A549 (cell line): ENCODE results near the gene SLC2A6.

Experiments used
- CBX8 ChIP-seq: fragments of 200-600 bp; sonication (generic); IDR thresholded peaks from 2 replicates; pipeline ENCODE4 v1.6.1; 2016
- CHD4 ChIP-seq: fragments of 200-600 bp; sonication (generic); IDR thresholded peaks from 2 replicates; pipeline ENCODE4 v1.6.1; 2016; ENCODE audit warnings: antibody characterized with exemption, mild to moderate bottlenecking, borderline replicate concordance
- SMC3 ChIP-seq: fragments of >200 bp; sonication (Bioruptor Twin); formaldehyde crosslinking; IDR thresholded peaks from 3 replicates; pipeline ENCODE4 v1.6.1; 2018; ENCODE audit warnings: inconsistent platforms
- TP53 ChIP-seq: fragments of 250-450 bp; sonication (Bioruptor Pico); IDR thresholded peaks from 2 replicates; pipeline ENCODE4 v1.5.0; 2021; ENCODE audit warnings: mild to moderate bottlenecking, moderate library complexity

DNA sequence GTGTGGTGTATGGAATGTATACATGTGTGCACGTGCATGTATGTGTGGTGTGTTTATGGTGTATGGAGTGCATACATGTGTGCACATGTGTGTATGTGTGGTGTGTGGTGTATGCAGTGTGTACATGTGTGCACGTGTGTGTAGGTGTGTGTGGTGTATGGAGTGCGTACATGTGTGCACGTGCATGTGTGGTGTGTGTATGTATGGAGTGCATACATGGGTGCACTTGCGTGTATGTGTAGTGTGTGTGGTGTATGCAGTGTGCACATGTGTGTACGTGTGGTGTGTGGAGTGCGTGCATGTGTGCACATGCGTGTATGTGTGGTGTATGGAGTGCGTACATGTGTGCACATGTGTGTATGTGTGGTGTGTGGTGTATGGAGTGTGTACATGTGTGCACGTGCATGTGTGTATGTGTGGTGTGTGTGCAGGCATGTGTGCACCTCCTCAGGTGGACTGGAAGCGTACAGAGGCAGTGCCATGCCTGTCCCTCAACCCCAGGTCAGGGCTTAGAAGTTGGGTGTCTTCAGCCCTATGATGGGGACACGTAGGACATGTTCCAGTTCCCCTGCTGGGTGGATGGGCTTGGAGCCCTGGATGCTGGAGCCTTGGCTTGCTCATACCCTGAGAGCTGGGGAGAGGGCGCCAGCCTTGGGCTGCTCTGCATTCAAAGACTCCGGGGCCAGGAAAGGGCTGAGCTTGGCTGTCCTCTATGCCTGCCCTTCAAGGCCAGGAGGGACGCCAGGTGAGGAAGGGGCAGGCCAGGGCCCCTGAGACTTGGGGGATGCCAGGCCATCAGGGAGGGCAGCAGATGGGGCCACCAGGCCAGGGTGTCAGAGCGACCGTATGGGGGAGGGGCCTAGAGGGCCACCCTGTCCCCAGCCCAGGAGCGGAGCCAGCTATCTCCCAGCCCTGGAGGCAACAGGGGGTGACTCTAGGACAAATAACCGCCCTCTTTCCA lies 33.6 kb upstream of the SLC2A6 start:
- TF ChIP-seq SMC3 (no peak), CHD4 (no peak), CBX8 (no peak), TP53 (no peak)
